LNCaP clone FGC (cell line): Measurements from ENCODE around the gene CCL19.

Experiments used
- DNase-seq: peaks from one replicate; pipeline ENCODE4 v3.0.0-alpha.2; 2011; ENCODE audit warnings: low read depth
- H3K4me3 ChIP-seq: 2 replicates; pipeline ENCODE4 v1.5.1; 2011; ENCODE audit warnings: mild to moderate bottlenecking, low read depth, low read length, control low read depth
- CTCF ChIP-seq: IDR thresholded peaks from 2 replicates; pipeline ENCODE4 v1.5.1; 2012; ENCODE audit warnings: mild to moderate bottlenecking; ENCODE audit not compliant: control insufficient read depth, insufficient read depth; ENCODE audit errors: extremely low read depth

The CCL19 gene

GRCh38 chr9:34693560-34693959, 2.5 kb upstream of the CCL19 start:
- no peak for DNase-seq
- H3K4me3 ChIP-seq, result no peak overlapping the region
- TF ChIP-seq CTCF, result no peak

- H3K4me3 ChIP-seq, result no peak overlapping the region
- no peak for DNase-seq
- no peak for TF ChIP-seq CTCF
Observed at GRCh38 chr9:34691936-34692315, 850 bp upstream of the CCL19 start.

- no peak for TF ChIP-seq CTCF
- H3K4me3 ChIP-seq, result no peak overlapping the region
- no peak for DNase-seq
Observed at GRCh38 chr9:34689512-34689911, 1.6 kb downstream of the CCL19 start.

- no peak for TF ChIP-seq CTCF
- no peak overlapping the region for H3K4me3 ChIP-seq
- DNase-seq, result no peak
Observed at GRCh38 chr9:34689116-34689470, 2.0 kb downstream of the CCL19 start.

- no peak for DNase-seq
- TF ChIP-seq CTCF, result no peak
- H3K4me3 ChIP-seq, result no peak overlapping the region
Observed at GRCh38 chr9:34688329-34689115, 2.6 kb downstream of the CCL19 start.

GRCh38 chr9:34687276-34688030, 3.6 kb downstream of the CCL19 start:
- DNase-seq, result no peak
- H3K4me3 ChIP-seq, result no peak overlapping the region
- no peak for TF ChIP-seq CTCF

- no peak for TF ChIP-seq CTCF
- H3K4me3 ChIP-seq, result no peak overlapping the region
- DNase-seq, result no peak
Observed at GRCh38 chr9:34686732-34687131, 4.3 kb downstream of the CCL19 start.
